Measurements from ENCODE around the gene MAU2.
"Not testable (repeated sequence)": the region's sequence is repeated elsewhere in the genome, so short reads cannot be mapped to it uniquely, and the experiment has no call there.

MAU2 gene

GRCh38 chr19:19345970-19346369 is 25.3 kb downstream of the MAU2 start:
- DNase-seq (ENCODE audit: low read depth in 2 of 2) = no peak

GRCh38 chr19:19347401-19348110 is 26.9 kb downstream of the MAU2 start:
- no peak for DNase-seq (ENCODE audit: low read depth in 2 of 2)

GRCh38 chr19:19348266-19348665 is 27.6 kb downstream of the MAU2 start:
- no peak for DNase-seq (ENCODE audit: low read depth in 2 of 2)

- no peak for DNase-seq (ENCODE audit: low read depth in 2 of 2)
Observed at GRCh38 chr19:19349365-19349764, 28.7 kb downstream of the MAU2 start.

GRCh38 chr19:19350756-19351155 is 30.1 kb downstream of the MAU2 start:
- DNase-seq (ENCODE audit: low read depth in 2 of 2) = not testable (repeated sequence)

- DNase-seq (ENCODE audit: low read depth in 2 of 2) = no peak
Observed at GRCh38 chr19:19352823-19353222, 32.2 kb downstream of the MAU2 start.

- DNase-seq (ENCODE audit: low read depth in 2 of 2) = no peak
Observed at GRCh38 chr19:19354007-19354406, 33.4 kb downstream of the MAU2 start.

- DNase-seq (ENCODE audit: low read depth in 2 of 2) = no peak
Observed at GRCh38 chr19:19354932-19355331, 34.3 kb downstream of the MAU2 start.

- no peak for DNase-seq (ENCODE audit: low read depth in 2 of 2)
Observed at GRCh38 chr19:19355606-19356139, 35.0 kb downstream of the MAU2 start.

GRCh38 chr19:19356500-19356899 is 35.9 kb downstream of the MAU2 start:
- no peak for DNase-seq (ENCODE audit: low read depth in 2 of 2)

- no peak for DNase-seq (ENCODE audit: low read depth in 2 of 2)
Observed at GRCh38 chr19:19356901-19357566, 36.4 kb downstream of the MAU2 start.

GRCh38 chr19:19361075-19361594 is 40.5 kb downstream of the MAU2 start:
- peak; percentile 57 to 63 for DNase-seq (ENCODE audit: low read depth in 2 of 2)

- DNase-seq (ENCODE audit: low read depth in 2 of 2) = no peak
Observed at GRCh38 chr19:19362075-19362474, 41.4 kb downstream of the MAU2 start.

- peak; percentile 66 to 70 for DNase-seq (ENCODE audit: low read depth in 2 of 2)
Observed at GRCh38 chr19:19366434-19367396, 46.1 kb downstream of the MAU2 start.

GRCh38 chr19:19368087-19368486 is 47.5 kb downstream of the MAU2 start:
- no peak for DNase-seq (ENCODE audit: low read depth in 2 of 2)

GRCh38 chr19:19371059-19371458 is 50.4 kb downstream of the MAU2 start:
- DNase-seq (ENCODE audit: low read depth in 2 of 2) = no peak

GRCh38 chr19:19372656-19373416 is 52.2 kb downstream of the MAU2 start:
- peak in 1 of 2 donors; percentile 19 for DNase-seq (ENCODE audit: low read depth in 2 of 2)

- no peak for DNase-seq (ENCODE audit: low read depth in 2 of 2)
Observed at GRCh38 chr19:19379527-19379926, 58.9 kb downstream of the MAU2 start.

- not testable (repeated sequence) for DNase-seq (ENCODE audit: low read depth in 2 of 2)
Observed at GRCh38 chr19:19380316-19380715, 59.7 kb downstream of the MAU2 start.

GRCh38 chr19:19381007-19381926 is 60.6 kb downstream of the MAU2 start:
- no peak for DNase-seq (ENCODE audit: low read depth in 2 of 2)
